Neuronal stem cell (in vitro differentiated cells): ENCODE measurements around the gene DNLZ.

Experiments
- DNase-seq: peaks from one replicate; pipeline ENCODE4 v3.0.0-alpha.2; 2013; ENCODE audit warnings: low spot score
- H2AFZ ChIP-seq: one replicate; pipeline ENCODE4 v1.6.1; 2013; ENCODE audit warnings: mild to moderate bottlenecking, low read length, inconsistent platforms
- H2AK5ac ChIP-seq: 2 replicates; pipeline ENCODE4 v1.6.1; 2013; ENCODE audit warnings: low read depth, mild to moderate bottlenecking, inconsistent platforms, low read length, moderate library complexity, mixed read lengths
- H2BK120ac ChIP-seq: 2 replicates; pipeline ENCODE4 v1.6.1; 2013; ENCODE audit warnings: low read depth, mild to moderate bottlenecking, inconsistent platforms, low read length, moderate library complexity, mixed read lengths
- H2BK12ac ChIP-seq: one replicate; pipeline ENCODE4 v1.6.1; 2013; ENCODE audit warnings: low read length, inconsistent platforms
- H2BK15ac ChIP-seq: 2 replicates; pipeline ENCODE4 v1.6.1; 2013; ENCODE audit warnings: mild to moderate bottlenecking, low read length, inconsistent platforms, mixed read lengths
- H2BK5ac ChIP-seq: one replicate; pipeline ENCODE4 v1.6.1; 2013; ENCODE audit warnings: inconsistent platforms, mild to moderate bottlenecking, low read length, moderate library complexity
- H3K14ac ChIP-seq: one replicate; pipeline ENCODE4 v1.6.1; 2013; ENCODE audit warnings: low read length, inconsistent platforms
- H3K18ac ChIP-seq: 2 replicates; pipeline ENCODE4 v1.6.1; 2013; ENCODE audit warnings: low read length, inconsistent platforms
- H3K23ac ChIP-seq: 2 replicates; pipeline ENCODE4 v1.6.1; 2013; ENCODE audit warnings: low read depth, mild to moderate bottlenecking, mixed read lengths, low read length, inconsistent platforms; ENCODE audit not compliant: poor library complexity
- H3K27ac ChIP-seq: replicated peaks from 3 replicates; pipeline ENCODE4 v1.5.1; 2013; ENCODE audit warnings: low read length, inconsistent platforms
- H3K27me3 ChIP-seq, 3 experiments: 2 replicates each; pipeline ENCODE4 v1.6.1; 2013; ENCODE audit warnings: low read length in 3 of 3, mild to moderate bottlenecking in 2 of 3, inconsistent platforms in 1 of 3, low read depth in 1 of 3, mixed read lengths in 1 of 3, moderate library complexity in 1 of 3; ENCODE audit not compliant: control insufficient read depth in 3 of 3, insufficient read depth in 3 of 3
- H3K36me3 ChIP-seq, 2 donors: replicated peaks in 1 of 2; 2 replicates each; pipeline ENCODE4 v1.6.1; 2013; ENCODE audit warnings: low read length in 2 of 2; ENCODE audit not compliant: control insufficient read depth in 2 of 2, insufficient read depth in 2 of 2
- H3K4ac ChIP-seq: 2 replicates; pipeline ENCODE4 v1.6.1; 2013; ENCODE audit warnings: inconsistent platforms, mild to moderate bottlenecking, low read length, moderate library complexity
- H3K4me1 ChIP-seq, 2 donors: 1 replicate in 1 of 2; 2 replicates in 1 of 2; pipeline ENCODE4 v1.6.1; 2013; ENCODE audit warnings: low read length in 2 of 2, low read depth in 1 of 2; ENCODE audit not compliant: control insufficient read depth in 2 of 2, insufficient read depth in 1 of 2
- H3K4me2 ChIP-seq: one replicate; pipeline ENCODE4 v1.6.1; 2013; ENCODE audit warnings: mild to moderate bottlenecking, low read length, inconsistent platforms; ENCODE audit not compliant: insufficient read depth, poor library complexity, severe bottlenecking
- H3K4me3 ChIP-seq, 2 donors: 2 replicates each; pipeline ENCODE4 v1.5.1; 2013; ENCODE audit warnings: low read length in 2 of 2, mild to moderate bottlenecking in 2 of 2, inconsistent platforms in 1 of 2, moderate library complexity in 1 of 2
- H3K79me1 ChIP-seq: one replicate; pipeline ENCODE4 v1.6.1; 2013; ENCODE audit warnings: low read depth, mild to moderate bottlenecking, inconsistent platforms, low read length, moderate library complexity
- H3K9ac ChIP-seq: one replicate; pipeline ENCODE4 v1.6.1; 2013; ENCODE audit warnings: mild to moderate bottlenecking, low read depth, low read length, inconsistent platforms; ENCODE audit not compliant: poor library complexity
- H3K9me3 ChIP-seq, 2 donors: replicated peaks in 1 of 2; 2 replicates each; pipeline versions ENCODE3 to v1.6.1; 2013; ENCODE audit warnings: low read length in 2 of 2, mild to moderate bottlenecking in 2 of 2, inconsistent platforms in 1 of 2, low read depth in 1 of 2, mixed read lengths in 1 of 2, moderate library complexity in 1 of 2; ENCODE audit not compliant: control insufficient read depth in 2 of 2, insufficient read depth in 1 of 2
- H4K8ac ChIP-seq: one replicate; pipeline ENCODE4 v1.6.1; 2013; ENCODE audit warnings: low read depth, mild to moderate bottlenecking, inconsistent platforms, low read length, moderate library complexity
- H4K91ac ChIP-seq: one replicate; pipeline ENCODE4 v1.6.1; 2013; ENCODE audit warnings: low read length, low read depth, mild to moderate bottlenecking, inconsistent platforms; ENCODE audit not compliant: poor library complexity
- WGBS, 2 donors: extraction: QIAGEN DNeasy Blood & Tissue Kit; methylation state at CpG; one replicate each; pipeline ENCODE4 v1.1.7; 2013; ENCODE audit warnings: missing lambda C conversion rate in 2 of 2, mixed read lengths in 1 of 2; ENCODE audit not compliant: insufficient read length in 2 of 2, insufficient replicate concordance in 1 of 2; ENCODE audit errors: extremely low coverage in 2 of 2; 5-methylcytosine and 5-hydroxymethylcytosine counted together

DNLZ gene

DNA sequence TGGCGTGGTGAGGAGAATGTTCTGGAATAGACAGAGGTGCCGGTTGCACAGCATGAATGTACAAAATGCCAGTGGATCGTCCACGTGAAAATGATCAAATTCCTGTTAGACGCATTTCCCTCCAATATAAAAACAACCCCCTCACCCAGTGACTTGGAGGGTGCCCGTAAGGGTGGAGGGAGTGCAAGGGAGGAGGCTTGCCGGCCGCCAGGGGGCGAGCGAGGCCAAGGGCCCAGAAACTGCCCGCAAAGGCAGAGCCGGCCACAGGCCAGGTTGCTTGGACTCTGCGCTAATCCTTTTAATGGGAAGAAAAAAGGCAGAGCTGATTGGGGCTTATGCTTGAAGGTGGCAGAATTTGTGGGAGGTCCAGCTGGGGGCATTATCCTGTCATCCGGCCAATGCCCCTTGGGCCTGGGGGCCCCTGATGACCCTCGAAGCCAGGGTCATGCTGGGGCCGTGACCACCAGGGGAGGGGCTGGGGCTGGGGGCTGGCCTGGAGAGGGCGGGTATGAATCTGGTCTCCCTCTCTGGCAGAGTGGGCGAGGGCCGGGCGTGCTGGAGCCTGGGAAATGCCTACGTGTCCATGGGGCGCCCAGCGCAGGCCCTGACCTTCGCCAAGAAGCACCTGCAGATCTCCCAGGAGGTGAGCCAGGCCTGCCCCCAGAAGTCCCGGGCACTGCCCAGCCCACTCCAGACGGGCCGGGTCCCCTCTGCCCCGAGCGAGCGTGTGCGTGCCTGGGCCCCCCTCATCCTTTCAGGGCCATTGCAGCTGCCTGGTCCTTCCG, 24.2 kb downstream of the DNLZ start:
- peak overlapping the region; percentile 44 for H3K9ac ChIP-seq
- H3K9me3 ChIP-seq: no peaks in the 10 kb centered on the region
- peaks cover 0 to 16% of the 10 kb centered on the region in 2 donors for H3K4me1 ChIP-seq
- no peak overlapping the region for H2BK15ac ChIP-seq
- H2BK120ac ChIP-seq: peak overlapping the region; percentile 31
- no peak overlapping the region for H4K91ac ChIP-seq
- H3K18ac ChIP-seq: peak overlapping the region; percentile 28
- peaks cover 34 to 78% of the 10 kb centered on the region in 2 donors for H3K36me3 ChIP-seq
- peak overlapping the region; percentile 10 for H2BK12ac ChIP-seq
- no peak overlapping the region for H3K23ac ChIP-seq
- WGBS, 2 donors: no CpG with 5 or more reads among the region's 32 CpGs
- H2BK5ac ChIP-seq: peak overlapping the region; percentile 53
- no peaks in the 10 kb centered on the region for H3K27me3 ChIP-seq
- peaks cover 20% of the 10 kb centered on the region for H3K79me1 ChIP-seq
- H2AK5ac ChIP-seq: peak overlapping the region; percentile 75
- peak overlapping the region; percentile 51 for H3K27ac ChIP-seq
- DNase-seq: peak; percentile 68
- H3K4me2 ChIP-seq: no peak overlapping the region
- no peak overlapping the region for H3K14ac ChIP-seq
- no peak overlapping the region for H2AFZ ChIP-seq
- H3K4me3 ChIP-seq: no peak overlapping the region
- no peak overlapping the region for H3K4ac ChIP-seq
- H4K8ac ChIP-seq: no peak overlapping the region

DNA sequence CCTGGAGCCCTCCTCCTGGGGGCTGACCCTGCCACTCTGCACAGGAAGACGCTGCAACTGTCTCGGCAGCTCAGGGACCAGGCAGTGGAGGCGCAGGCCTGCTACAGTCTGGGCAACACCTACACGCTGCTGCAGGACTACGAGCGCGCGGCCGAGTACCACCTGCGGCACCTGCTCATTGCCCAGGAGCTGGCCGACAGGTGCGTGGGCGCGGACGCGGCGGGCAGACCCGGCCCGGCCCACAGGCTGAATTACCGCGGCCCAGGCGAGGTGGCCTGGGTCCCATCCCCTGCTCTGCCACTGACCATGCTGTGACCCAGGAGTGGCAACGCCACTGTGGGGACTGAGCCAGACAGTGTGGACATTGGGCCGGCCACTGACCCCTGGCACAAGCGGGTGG, 25.0 kb downstream of the DNLZ start:
- H3K23ac ChIP-seq: peak overlapping the region; percentile 65
- WGBS, 2 donors: no CpG with 5 or more reads among the region's 25 CpGs
- H4K91ac ChIP-seq: no peak overlapping the region

DNA sequence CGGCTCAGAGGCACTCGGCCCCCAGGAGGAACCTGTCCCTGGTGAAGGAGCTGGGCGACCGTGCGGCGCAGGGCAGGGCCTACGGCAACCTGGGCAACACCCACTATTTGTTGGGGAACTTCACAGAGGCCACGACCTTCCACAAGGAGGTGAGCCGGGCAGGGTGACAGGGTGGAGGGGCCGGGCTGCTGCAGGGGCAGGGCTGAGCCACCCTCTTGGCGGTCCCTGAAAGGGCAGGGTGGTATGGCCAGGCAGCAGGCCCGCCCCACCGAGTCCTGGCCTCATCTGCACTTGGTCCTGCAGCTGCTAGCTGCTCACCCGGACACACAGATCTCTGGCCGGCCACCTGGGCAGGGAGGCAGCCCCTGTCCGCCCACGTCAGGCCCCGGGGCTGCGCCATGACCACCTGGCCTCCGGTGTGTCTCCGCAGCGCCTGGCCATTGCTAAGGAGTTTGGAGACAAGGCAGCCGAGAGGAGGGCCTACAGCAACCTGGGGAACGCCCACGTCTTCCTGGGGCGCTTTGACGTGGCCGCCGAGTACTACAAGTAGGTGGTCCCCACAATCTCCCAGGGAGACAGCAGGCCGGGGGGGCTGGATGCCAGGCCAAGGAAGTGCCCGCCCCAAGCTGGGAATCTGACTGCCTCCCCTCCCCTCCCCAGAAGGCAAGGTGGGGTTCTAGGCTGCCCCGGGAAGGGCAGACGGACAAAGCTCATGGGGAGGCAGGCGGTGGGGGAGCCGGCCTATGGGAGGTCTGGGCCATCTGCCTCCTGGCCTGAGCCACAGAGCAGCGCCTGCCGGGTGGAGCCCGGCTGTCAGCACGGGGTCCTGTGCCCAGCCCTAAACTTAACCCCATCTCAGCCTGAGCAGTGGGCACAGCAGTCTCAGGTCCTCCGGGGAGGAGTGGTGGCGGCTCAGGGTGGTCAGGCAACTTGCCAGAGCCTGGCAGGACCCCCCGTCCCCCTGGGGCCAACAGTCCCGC, 25.8 kb downstream of the DNLZ start:
- H4K8ac ChIP-seq: no peak overlapping the region
- H2BK5ac ChIP-seq: no peak overlapping the region
- no peak overlapping the region for H2BK120ac ChIP-seq
- H2BK12ac ChIP-seq: no peak overlapping the region
- peak overlapping the region; percentile 65 for H3K23ac ChIP-seq
- no CpG with 5 or more reads among the region's 43 CpGs for WGBS, 2 donors
- H3K27me3 ChIP-seq: no peaks in the 10 kb centered on the region
- H3K79me1 ChIP-seq: peaks cover 22% of the 10 kb centered on the region
- no peak overlapping the region for H3K4me2 ChIP-seq
- H3K4me1 ChIP-seq: peaks cover 0 to 7% of the 10 kb centered on the region in 2 donors
- no peak for DNase-seq
- no peak overlapping the region for H3K27ac ChIP-seq
- H3K18ac ChIP-seq: no peak overlapping the region
- H2AFZ ChIP-seq: no peak overlapping the region
- H2BK15ac ChIP-seq: no peak overlapping the region
- no peak overlapping the region for H3K9ac ChIP-seq
- no peak overlapping the region for H4K91ac ChIP-seq
- H3K4me3 ChIP-seq: no peak overlapping the region
- no peak overlapping the region for H3K14ac ChIP-seq
- no peak overlapping the region for H2AK5ac ChIP-seq
- H3K9me3 ChIP-seq: no peaks in the 10 kb centered on the region
- H3K4ac ChIP-seq: no peak overlapping the region
- H3K36me3 ChIP-seq: peaks cover 28 to 68% of the 10 kb centered on the region in 2 donors

More for the DNA sequence above, 25.0 kb downstream of the DNLZ start:
- Histone ChIP-seq H2AK5ac (no peak overlapping the region), H3K4me1 (peaks cover 0 to 14% of the 10 kb centered on the region in 2 donors), H3K27ac (no peak overlapping the region), H3K79me1 (peaks cover 20% of the 10 kb centered on the region), H3K9me3 (no peaks in the 10 kb centered on the region), H3K9ac (no peak overlapping the region), H2BK120ac (no peak overlapping the region), H3K4ac (no peak overlapping the region), H3K18ac (no peak overlapping the region), H2BK5ac (no peak overlapping the region), H3K14ac (no peak overlapping the region), H3K4me2 (no peak overlapping the region), H2BK12ac (peak overlapping the region; percentile 46), H3K36me3 (peaks cover 30 to 74% of the 10 kb centered on the region in 2 donors), H3K27me3 (no peaks in the 10 kb centered on the region), H4K8ac (no peak overlapping the region), H2BK15ac (no peak overlapping the region), H2AFZ (no peak overlapping the region), H3K4me3 (no peak overlapping the region)
- no peak for DNase-seq

DNA sequence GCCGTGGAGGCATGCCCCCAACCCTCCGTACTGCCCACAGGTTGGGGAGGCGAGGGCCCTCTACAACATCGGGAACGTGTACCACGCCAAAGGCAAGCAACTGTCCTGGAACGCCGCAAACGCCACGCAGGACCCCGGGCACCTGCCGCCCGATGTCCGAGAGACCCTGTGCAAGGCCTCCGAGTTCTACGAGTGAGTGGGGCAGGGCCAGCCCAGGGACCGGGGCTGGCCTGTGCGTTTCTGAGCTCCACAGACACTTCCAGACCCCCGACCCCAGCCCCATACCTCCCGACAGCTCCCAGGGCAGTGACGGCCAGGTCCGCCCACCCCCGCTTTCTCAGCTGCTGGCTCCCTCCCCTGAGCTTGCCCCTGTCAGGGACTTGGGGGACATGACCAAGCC, 26.7 kb downstream of the DNLZ start:
- H3K27ac ChIP-seq: no peak overlapping the region
- peak overlapping the region; percentile 44 for H3K9ac ChIP-seq
- H4K91ac ChIP-seq: no peak overlapping the region
- H3K4ac ChIP-seq: no peak overlapping the region
- peaks cover 0 to 2% of the 10 kb centered on the region in 2 donors for H3K4me1 ChIP-seq
- no peak overlapping the region for H2BK5ac ChIP-seq
- H3K79me1 ChIP-seq: peaks cover 27% of the 10 kb centered on the region
- no peak overlapping the region for H2AK5ac ChIP-seq
- no peak overlapping the region for H2BK15ac ChIP-seq
- no peak overlapping the region for H2BK120ac ChIP-seq
- H3K36me3 ChIP-seq: peaks cover 31 to 73% of the 10 kb centered on the region in 2 donors
- no peak overlapping the region for H3K14ac ChIP-seq
- no CpG with 5 or more reads among the region's 23 CpGs for WGBS, 2 donors
- no peak overlapping the region for H3K23ac ChIP-seq
- no peak for DNase-seq
- H3K18ac ChIP-seq: no peak overlapping the region
- H2BK12ac ChIP-seq: no peak overlapping the region
- H3K4me2 ChIP-seq: no peak overlapping the region
- no peak overlapping the region for H3K4me3 ChIP-seq
- no peak overlapping the region for H2AFZ ChIP-seq
- H3K9me3 ChIP-seq: no peaks in the 10 kb centered on the region
- H3K27me3 ChIP-seq: no peaks in the 10 kb centered on the region
- H4K8ac ChIP-seq: no peak overlapping the region
